H1 (cell line): ENCODE results near the gene LMX1A. TPM values are rescaled to one million over a fixed set of nuclear protein-coding genes. Genes with fewer than 3 reads are reported as not detected.

Experiments used
- ASH2L ChIP-seq: fragments of 200-600, 300-600 bp; sonication (generic); IDR thresholded peaks from one replicate; pipeline ENCODE4 v1.7.1; 2017; ENCODE audit warnings: low read length
- CHD1 ChIP-seq: IDR thresholded peaks from 2 replicates; pipeline ENCODE4 v1.6.1; 2012; ENCODE audit warnings: low read depth, low read length, improper control_type of control experiment
- NRF1 ChIP-seq: IDR thresholded peaks from 2 replicates; pipeline ENCODE4 v1.6.1; 2011; ENCODE audit warnings: mild to moderate bottlenecking, low read depth, low read length, improper control_type of control experiment
- RFX5 ChIP-seq: IDR thresholded peaks from 2 replicates; pipeline ENCODE4 v1.6.1; 2011; ENCODE audit warnings: low read depth, low read length, improper control_type of control experiment, borderline replicate concordance
- SAP30 ChIP-seq: fragments of 300-600 bp; sonication (generic); IDR thresholded peaks from 2 replicates; pipeline ENCODE4 v1.7.1; 2012; ENCODE audit warnings: low read length, moderate library complexity, mild to moderate bottlenecking, inconsistent platforms; ENCODE audit not compliant: insufficient read depth, insufficient replicate concordance
- SIX5 ChIP-seq: IDR thresholded peaks from 2 replicates; pipeline ENCODE4 v1.6.1; 2011; ENCODE audit warnings: mild to moderate bottlenecking, low read depth, low read length
- TBP ChIP-seq: IDR thresholded peaks from 2 replicates; pipeline ENCODE4 v1.6.1; 2011; ENCODE audit warnings: low read depth, low read length, improper control_type of control experiment
- TCF12 ChIP-seq: IDR thresholded peaks from 2 replicates; pipeline ENCODE4 v1.6.1; 2011; ENCODE audit warnings: low read depth, mild to moderate bottlenecking, low read length
- polyA plus RNA-seq, 7 experiments: library from polyadenylated mRNA; depleted of rRNA in 3 of 7; stranded (reverse) in 5 of 7; unstranded in 2 of 7; fragments of >200 nt in 5 of 7; fragments of 200-250 nt in 2 of 7; gene quantifications; 1 replicate in 5 of 7; 2 replicates in 1 of 7; 4 replicates in 1 of 7; pipeline versions ENCODE4 v1.2.1 to v1.2.3, GENCODE V29; 2011 to 2013; ENCODE audit warnings: missing spikeins in 2 of 7, mixed read lengths in 2 of 7
- total RNA-seq: library from RNA; stranded (reverse); fragmentation: NEBNext Ultra II Directional; extraction: Animal tissue kit (Norgen Biotek cat#: 25700); gene quantifications from 2 replicates; pipeline ENCODE4 v1.2.1, GENCODE V29; 2021

Gene LMX1A
- total and polyA plus RNA-seq, 2 of the 8 experiments (the other 6 are each of a cell fraction or from before 2014, with no cell fraction given) = not detected

DNA sequence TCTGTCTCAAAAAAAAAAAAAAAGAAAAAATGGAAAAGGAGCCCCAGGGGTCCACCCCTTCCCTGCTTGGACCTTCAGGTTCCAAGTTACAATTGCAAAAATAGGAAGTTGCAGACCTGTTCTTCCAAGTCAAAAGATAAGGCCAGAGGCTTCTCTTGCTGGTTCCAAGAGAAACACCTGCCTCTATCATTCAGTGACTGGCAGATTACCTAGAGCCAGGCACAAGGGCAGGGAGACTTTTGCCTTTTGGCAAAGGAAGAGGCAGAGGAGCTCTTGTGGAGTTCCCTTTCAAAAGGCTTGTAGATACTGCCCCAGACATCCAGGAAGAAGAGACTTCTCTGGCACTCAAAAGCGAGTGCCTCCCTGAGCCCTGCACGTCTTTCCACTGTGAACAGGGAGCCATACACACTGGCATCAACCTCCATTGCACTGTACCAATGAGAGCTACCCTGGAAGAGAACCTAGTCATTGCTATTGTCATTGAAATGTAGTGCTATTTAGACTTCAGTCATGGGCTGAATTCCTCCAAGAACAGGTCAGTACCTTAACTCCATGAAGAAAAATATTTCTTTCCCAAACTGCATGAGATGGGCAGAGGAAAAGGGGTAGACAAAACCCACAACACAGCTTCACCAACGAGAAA lies 91.2 kb downstream of the LMX1A start (continued):
- TF ChIP-seq SAP30 = no peak
- TF ChIP-seq RFX5 = no peak
- no peak for TF ChIP-seq SIX5
- no peak for TF ChIP-seq TBP
- no peak for TF ChIP-seq NRF1
- TF ChIP-seq ASH2L = no peak
- TF ChIP-seq CHD1 = no peak
- TF ChIP-seq TCF12 = no peak
- TF ChIP-seq, all 59 proteins: peak for 0
